Osteocyte (in vitro differentiated cells): ENCODE measurements around the gene PRSS33. TPM values are rescaled to one million over a fixed set of nuclear protein-coding genes. Genes with fewer than 3 reads are reported as not detected.

Source experiments
- DNase-seq: peaks from one replicate; pipeline ENCODE4 v3.0.0; 2021; ENCODE audit warnings: mixed read lengths; ENCODE audit not compliant: unreplicated experiment; ENCODE audit errors: extremely low spot score
- H3K27ac Mint-ChIP-seq: one replicate; pipeline ENCODE4 v1.8.0; 2021; ENCODE audit warnings: mild to moderate bottlenecking, mixed read lengths; ENCODE audit not compliant: unreplicated experiment
- H3K27me3 Mint-ChIP-seq: one replicate; pipeline ENCODE4 v1.8.0; 2021; ENCODE audit warnings: mixed read lengths; ENCODE audit not compliant: unreplicated experiment
- H3K36me3 Mint-ChIP-seq: one replicate; pipeline ENCODE4 v1.8.0; 2021; ENCODE audit warnings: mixed read lengths; ENCODE audit not compliant: unreplicated experiment
- H3K4me1 Mint-ChIP-seq: one replicate; pipeline ENCODE4 v1.8.0; 2021; ENCODE audit warnings: mixed read lengths; ENCODE audit not compliant: unreplicated experiment
- H3K4me3 Mint-ChIP-seq: one replicate; pipeline ENCODE4 v1.8.0; 2021; ENCODE audit warnings: mild to moderate bottlenecking, moderate library complexity, mixed read lengths; ENCODE audit not compliant: unreplicated experiment
- H3K9me3 Mint-ChIP-seq: one replicate; pipeline ENCODE4 v1.8.0; 2021; ENCODE audit warnings: mixed read lengths; ENCODE audit not compliant: unreplicated experiment
- CTCF ChIP-seq: fragments of 200-600 bp; sonication (generic); IDR thresholded peaks from 2 replicates; pipeline ENCODE4 v1.5.0; 2021; ENCODE audit warnings: antibody characterized with exemption, mild to moderate bottlenecking, moderate library complexity
- total RNA-seq: library from RNA; stranded (reverse); gene quantifications from 2 replicates; pipeline ENCODE4 v1.2.1, GENCODE V29; 2021

Gene PRSS33
- total RNA-seq, 1 donor from 2014 or later: not detected

- no peak overlapping the region for H3K27ac Mint-ChIP-seq
- H3K4me3 Mint-ChIP-seq: no peak overlapping the region
- H3K36me3 Mint-ChIP-seq: peaks cover 6% of the 10 kb centered on the region
- no peaks in the 10 kb centered on the region for H3K9me3 Mint-ChIP-seq
- H3K27me3 Mint-ChIP-seq: no peaks in the 10 kb centered on the region
- H3K4me1 Mint-ChIP-seq: peaks cover 22% of the 10 kb centered on the region
- no peak for DNase-seq
- TF ChIP-seq CTCF: no peak
Measured at GRCh38 chr16:2749476-2749875, 37.9 kb downstream of the PRSS33 start.

- H3K27ac Mint-ChIP-seq: no peak overlapping the region
- TF ChIP-seq CTCF: no peak
- DNase-seq: no peak
- peaks cover 16% of the 10 kb centered on the region for H3K4me1 Mint-ChIP-seq
- H3K9me3 Mint-ChIP-seq: no peaks in the 10 kb centered on the region
- no peaks in the 10 kb centered on the region for H3K27me3 Mint-ChIP-seq
- H3K4me3 Mint-ChIP-seq: no peak overlapping the region
- H3K36me3 Mint-ChIP-seq: peaks cover 2% of the 10 kb centered on the region
Measured at GRCh38 chr16:2748757-2749455, 38.5 kb downstream of the PRSS33 start.

- TF ChIP-seq CTCF: no peak
- Mint-ChIP-seq H3K9me3 (no peaks in the 10 kb centered on the region), H3K4me3 (no peak overlapping the region), H3K27me3 (no peaks in the 10 kb centered on the region), H3K36me3 (no peaks in the 10 kb centered on the region), H3K27ac (no peak overlapping the region), H3K4me1 (peaks cover 6% of the 10 kb centered on the region)
- DNase-seq: no peak
Measured at GRCh38 chr16:2745961-2746360, 41.4 kb downstream of the PRSS33 start.

- Mint-ChIP-seq H3K36me3 (no peaks in the 10 kb centered on the region), H3K9me3 (no peaks in the 10 kb centered on the region), H3K27me3 (no peaks in the 10 kb centered on the region), H3K4me1 (no peaks in the 10 kb centered on the region), H3K4me3 (no peak overlapping the region), H3K27ac (no peak overlapping the region)
- no peak for TF ChIP-seq CTCF
- no peak for DNase-seq
Measured at GRCh38 chr16:2745116-2745890, 42.1 kb downstream of the PRSS33 start.

GRCh38 chr16:2744711-2745110, 42.6 kb downstream of the PRSS33 start:
- no peak overlapping the region for H3K27ac Mint-ChIP-seq
- H3K27me3 Mint-ChIP-seq: no peaks in the 10 kb centered on the region
- no peaks in the 10 kb centered on the region for H3K9me3 Mint-ChIP-seq
- TF ChIP-seq CTCF: no peak
- no peak for DNase-seq
- no peaks in the 10 kb centered on the region for H3K4me1 Mint-ChIP-seq
- no peaks in the 10 kb centered on the region for H3K36me3 Mint-ChIP-seq
- no peak overlapping the region for H3K4me3 Mint-ChIP-seq
